ENCODE results near the gene SWAP70. TPM values are rescaled to one million over a fixed set of nuclear protein-coding genes. Genes with fewer than 3 reads are reported as not detected.

Gene SWAP70
- total RNA-seq, 4 donors from 2014 or later: 11.5 to 65.6 (median 41.5) TPM

- no peaks in the 10 kb centered on the region for H3K9me3 ChIP-seq
- DNase-seq: no peak
- H3K36me3 ChIP-seq: no peaks in the 10 kb centered on the region
- H3K4me3 ChIP-seq: no peak overlapping the region
- no peaks in the 10 kb centered on the region for H3K27me3 ChIP-seq
- H3K4me1 ChIP-seq: no peaks in the 10 kb centered on the region
- no peak for TF ChIP-seq POLR2A (IDR thresholded peaks at IDR 0.05)
- TF ChIP-seq CTCF (IDR thresholded peaks at IDR 0.05): no peak
- intact Hi-C loops (cut with DNase I; ENCODE audit: low total_unique reads): no loop called here
- H3K27ac ChIP-seq: no peak overlapping the region
Observed at GRCh38 chr11:9697766-9698165, 33.9 kb downstream of the SWAP70 start.

- no peak for DNase-seq
- intact Hi-C loops (cut with DNase I; ENCODE audit: low total_unique reads): no loop called here
- TF ChIP-seq POLR2A (IDR thresholded peaks at IDR 0.05): no peak
Observed at GRCh38 chr11:9700105-9700801, 36.4 kb downstream of the SWAP70 start.

DNA sequence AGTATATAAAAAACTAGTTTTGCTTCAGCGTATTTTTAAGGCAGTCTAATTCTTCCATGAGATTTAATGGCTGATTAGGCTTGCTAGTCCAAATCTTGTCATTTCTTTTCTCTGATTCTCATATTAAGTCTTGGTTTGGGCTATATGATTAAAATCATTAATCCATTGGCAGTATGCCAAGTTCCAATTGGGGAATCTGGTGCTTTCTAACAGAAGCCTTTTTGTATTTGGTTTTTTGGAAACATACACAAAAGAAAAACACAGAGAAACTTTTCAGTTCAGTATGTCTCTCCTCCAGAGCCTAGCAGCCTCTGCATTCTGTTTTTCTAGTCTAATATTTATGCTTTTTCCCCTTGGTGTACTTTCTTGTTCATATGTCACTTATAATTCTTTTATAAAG, 37.9 kb downstream of the SWAP70 start:
- Histone ChIP-seq H3K36me3 (no peaks in the 10 kb centered on the region), H3K27me3 (no peaks in the 10 kb centered on the region), H3K4me3 (no peak overlapping the region), H3K4me1 (no peaks in the 10 kb centered on the region), H3K27ac (peak overlapping the region in 1 of 2 donors; percentile 33), H3K9me3 (no peaks in the 10 kb centered on the region)
- TF ChIP-seq CTCF (IDR thresholded peaks at IDR 0.05) (no peak), POLR2A (IDR thresholded peaks at IDR 0.05) (no peak)
- intact Hi-C loops (cut with DNase I; ENCODE audit: low total_unique reads): no loop called here
- no peak for DNase-seq

More at GRCh38 chr11:9700105-9700801, 36.4 kb downstream of the SWAP70 start:
- Histone ChIP-seq H3K27me3 (no peaks in the 10 kb centered on the region), H3K4me1 (no peaks in the 10 kb centered on the region), H3K9me3 (no peaks in the 10 kb centered on the region), H3K36me3 (no peaks in the 10 kb centered on the region), H3K4me3 (no peak overlapping the region), H3K27ac (peak overlapping the region; percentile 44 to 67)

GRCh38 chr11:9703280-9703679, 39.4 kb downstream of the SWAP70 start:
- H3K27ac ChIP-seq: peak overlapping the region in 1 of 2 donors; percentile 33
- no peaks in the 10 kb centered on the region for H3K9me3 ChIP-seq
- H3K4me1 ChIP-seq: no peaks in the 10 kb centered on the region
- H3K4me3 ChIP-seq: no peak overlapping the region
- intact Hi-C loops (cut with DNase I; ENCODE audit: low total_unique reads): no loop called here
- H3K36me3 ChIP-seq: no peaks in the 10 kb centered on the region
- TF ChIP-seq POLR2A (IDR thresholded peaks at IDR 0.05) (no peak), CTCF (IDR thresholded peaks at IDR 0.05) (no peak)
- H3K27me3 ChIP-seq: no peaks in the 10 kb centered on the region
- DNase-seq: no peak

DNA sequence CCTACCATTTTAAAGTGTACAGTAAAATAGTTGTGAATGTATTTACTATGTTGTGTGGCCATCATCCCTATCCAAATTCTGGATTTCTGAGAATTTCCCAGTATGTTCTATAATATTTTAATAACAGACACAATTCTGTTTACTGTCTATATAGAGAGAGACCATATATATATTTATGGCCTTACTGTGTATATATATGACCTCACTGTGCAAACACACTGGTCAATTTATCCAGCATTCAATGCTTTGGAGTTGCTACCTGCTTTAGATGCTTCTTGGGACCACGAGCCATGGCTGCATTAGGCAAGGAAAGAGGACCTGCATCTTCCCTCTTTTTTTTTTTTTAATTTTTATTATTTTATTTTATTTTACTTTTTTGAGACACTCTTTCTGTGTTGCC, 40.2 kb downstream of the SWAP70 start:
- no peaks in the 10 kb centered on the region for H3K27me3 ChIP-seq
- no peaks in the 10 kb centered on the region for H3K9me3 ChIP-seq
- no peaks in the 10 kb centered on the region for H3K36me3 ChIP-seq
- intact Hi-C loops (cut with DNase I; ENCODE audit: low total_unique reads): no loop called here
- H3K27ac ChIP-seq: no peak overlapping the region
- no peak for DNase-seq
- H3K4me3 ChIP-seq: no peak overlapping the region
- TF ChIP-seq POLR2A (IDR thresholded peaks at IDR 0.05): no peak
- TF ChIP-seq CTCF (IDR thresholded peaks at IDR 0.05): no peak
- H3K4me1 ChIP-seq: no peaks in the 10 kb centered on the region
